Muscle of leg (tissue), 11 donors: ENCODE results near the gene ASTN2. TPM values are rescaled to one million over a fixed set of nuclear protein-coding genes. Genes with fewer than 3 reads are reported as not detected.
A peak's percentile ranks its signal among the peaks of the same experiment; 100 is the strongest.

ENCODE experiments used
- DNase-seq: peaks from one replicate; pipeline ENCODE4 v3.0.0; 2013
- H3K27ac ChIP-seq: one replicate; pipeline ENCODE4 v1.5.1; 2013; ENCODE audit warnings: mild to moderate bottlenecking, low read length, control low read depth
- H3K27me3 ChIP-seq: one replicate; pipeline ENCODE4 v1.6.1; 2013; ENCODE audit warnings: low read length; ENCODE audit not compliant: control insufficient read depth, insufficient read depth
- H3K36me3 ChIP-seq: one replicate; pipeline ENCODE4 v1.6.1; 2013; ENCODE audit warnings: low read length; ENCODE audit not compliant: control insufficient read depth, insufficient read depth
- H3K4me1 ChIP-seq: one replicate; pipeline ENCODE4 v1.6.1; 2013; ENCODE audit warnings: low read length; ENCODE audit not compliant: control insufficient read depth, insufficient read depth
- H3K4me3 ChIP-seq: one replicate; pipeline ENCODE4 v1.5.1; 2013; ENCODE audit warnings: low read length, control low read depth
- H3K9me3 ChIP-seq: replicated peaks from 2 replicates; pipeline ENCODE4 v1.6.1; 2013; ENCODE audit warnings: low read depth, low read length; ENCODE audit not compliant: control insufficient read depth
- WGBS: methylation state at CpG from one replicate; pipeline ENCODE4 v1.1.5; 2013; ENCODE audit warnings: missing lambda C conversion rate; ENCODE audit not compliant: insufficient coverage; 5-methylcytosine and 5-hydroxymethylcytosine counted together
- polyA plus RNA-seq, 8 donors: library from polyadenylated mRNA; unstranded; fragments of 120-200 nt; gene quantifications; one replicate each; pipeline versions ENCODE4 v1.2.1 to v1.2.3, GENCODE V29; 2013; ENCODE audit warnings: inconsistent platforms in 1 of 8, low replicate concordance in 1 of 8; ENCODE audit not compliant: insufficient read length in 8 of 8, insufficient read depth in 1 of 8
- total RNA-seq: library from RNA; stranded (reverse); fragments of 120-200 nt; gene quantifications from one replicate; pipeline ENCODE4 v1.2.4, GENCODE V29; 2013

ASTN2 gene
- total and polyA plus RNA-seq, 9 donors: 2.7 to 10.9 (median 4.4) TPM

GRCh38 chr9:117043159-117043558, 371.7 kb downstream of the ASTN2 start:
- H3K4me1 ChIP-seq: no peaks in the 10 kb centered on the region
- no peaks in the 10 kb centered on the region for H3K9me3 ChIP-seq
- no peaks in the 10 kb centered on the region for H3K36me3 ChIP-seq
- DNase-seq: no peak
- H3K27ac ChIP-seq: no peak overlapping the region
- no peaks in the 10 kb centered on the region for H3K27me3 ChIP-seq
- WGBS: no CpG with 5 or more reads among the region's 1 CpG
- no peak overlapping the region for H3K4me3 ChIP-seq

- Histone ChIP-seq H3K4me3 (no peak overlapping the region), H3K27ac (no peak overlapping the region), H3K4me1 (no peaks in the 10 kb centered on the region), H3K27me3 (no peaks in the 10 kb centered on the region), H3K36me3 (no peaks in the 10 kb centered on the region), H3K9me3 (no peaks in the 10 kb centered on the region)
- no CpG with 5 or more reads among the region's 1 CpG for WGBS
- no peak for DNase-seq
Measured at GRCh38 chr9:117035546-117035945, 379.3 kb downstream of the ASTN2 start.

GRCh38 chr9:117034866-117035265, 380.0 kb downstream of the ASTN2 start:
- H3K27me3 ChIP-seq: no peaks in the 10 kb centered on the region
- WGBS: no CpG with 5 or more reads among the region's 2 CpGs
- no peaks in the 10 kb centered on the region for H3K9me3 ChIP-seq
- no peak overlapping the region for H3K4me3 ChIP-seq
- H3K4me1 ChIP-seq: no peaks in the 10 kb centered on the region
- H3K36me3 ChIP-seq: no peaks in the 10 kb centered on the region
- no peak overlapping the region for H3K27ac ChIP-seq
- peak; percentile 57 for DNase-seq

- peaks cover 8% of the 10 kb centered on the region for H3K4me1 ChIP-seq
- H3K27me3 ChIP-seq: no peaks in the 10 kb centered on the region
- H3K27ac ChIP-seq: no peak overlapping the region
- H3K4me3 ChIP-seq: no peak overlapping the region
- no peak for DNase-seq
- no peaks in the 10 kb centered on the region for H3K9me3 ChIP-seq
- H3K36me3 ChIP-seq: no peaks in the 10 kb centered on the region
- no CpG with 5 or more reads among the region's 3 CpGs for WGBS
Measured at GRCh38 chr9:117030254-117030768, 384.5 kb downstream of the ASTN2 start.

- WGBS: no CpG with 5 or more reads among the region's 3 CpGs
- Histone ChIP-seq H3K27ac (no peak overlapping the region), H3K4me1 (peaks cover 8% of the 10 kb centered on the region), H3K36me3 (no peaks in the 10 kb centered on the region), H3K9me3 (no peaks in the 10 kb centered on the region), H3K27me3 (no peaks in the 10 kb centered on the region), H3K4me3 (no peak overlapping the region)
- DNase-seq: no peak
Measured at GRCh38 chr9:117029341-117029740, 385.5 kb downstream of the ASTN2 start.

GRCh38 chr9:117028103-117028858, 386.6 kb downstream of the ASTN2 start:
- DNase-seq: peak; percentile 76

GRCh38 chr9:117021906-117022305, 393.0 kb downstream of the ASTN2 start:
- H3K4me1 ChIP-seq: no peaks in the 10 kb centered on the region
- no peak overlapping the region for H3K4me3 ChIP-seq
- H3K27me3 ChIP-seq: no peaks in the 10 kb centered on the region
- no peak for DNase-seq
- no peak overlapping the region for H3K27ac ChIP-seq
- WGBS: no CpG with 5 or more reads among the region's 2 CpGs
- H3K9me3 ChIP-seq: no peaks in the 10 kb centered on the region
- no peaks in the 10 kb centered on the region for H3K36me3 ChIP-seq

More at GRCh38 chr9:117028103-117028858, 386.6 kb downstream of the ASTN2 start:
- WGBS: 17% methylated on average over 1 of the region's 2 CpGs
- Histone ChIP-seq H3K4me3 (no peak overlapping the region), H3K27me3 (no peaks in the 10 kb centered on the region), H3K4me1 (peaks cover 8% of the 10 kb centered on the region), H3K9me3 (no peaks in the 10 kb centered on the region), H3K27ac (no peak overlapping the region), H3K36me3 (no peaks in the 10 kb centered on the region)

GRCh38 chr9:117018966-117019617, 395.8 kb downstream of the ASTN2 start:
- 63% methylated on average over 1 of the region's 6 CpGs for WGBS
- Histone ChIP-seq H3K27ac (no peak overlapping the region), H3K4me1 (no peaks in the 10 kb centered on the region), H3K36me3 (no peaks in the 10 kb centered on the region), H3K27me3 (no peaks in the 10 kb centered on the region), H3K4me3 (no peak overlapping the region), H3K9me3 (no peaks in the 10 kb centered on the region)
- DNase-seq: no peak

GRCh38 chr9:117017414-117017985, 397.4 kb downstream of the ASTN2 start:
- Histone ChIP-seq H3K4me3 (no peak overlapping the region), H3K27me3 (no peaks in the 10 kb centered on the region), H3K27ac (no peak overlapping the region), H3K9me3 (no peaks in the 10 kb centered on the region), H3K36me3 (no peaks in the 10 kb centered on the region), H3K4me1 (no peaks in the 10 kb centered on the region)
- no peak for DNase-seq
- no CpG with 5 or more reads among the region's 3 CpGs for WGBS

GRCh38 chr9:117014061-117014460, 400.8 kb downstream of the ASTN2 start:
- H3K36me3 ChIP-seq: no peaks in the 10 kb centered on the region
- no peaks in the 10 kb centered on the region for H3K9me3 ChIP-seq
- H3K27ac ChIP-seq: no peak overlapping the region
- H3K4me3 ChIP-seq: no peak overlapping the region
- no peaks in the 10 kb centered on the region for H3K4me1 ChIP-seq
- DNase-seq: no peak
- no CpG with 5 or more reads among the region's 4 CpGs for WGBS
- no peaks in the 10 kb centered on the region for H3K27me3 ChIP-seq
